HG03558 (cell line): Measurements from ENCODE around the gene AP3S1.
"Not testable (repeated sequence)": the region's sequence is repeated elsewhere in the genome, so short reads cannot be mapped to it uniquely, and the experiment has no call there.

Source experiments
- ATAC-seq: cut with Tn5 transposase; IDR thresholded peaks from one replicate; pipeline ENCODE4 v1.9.1; 2021; ENCODE audit warnings: moderate number of reproducible peaks; ENCODE audit not compliant: unreplicated experiment; ENCODE audit errors: extremely low read depth

AP3S1 gene

DNA sequence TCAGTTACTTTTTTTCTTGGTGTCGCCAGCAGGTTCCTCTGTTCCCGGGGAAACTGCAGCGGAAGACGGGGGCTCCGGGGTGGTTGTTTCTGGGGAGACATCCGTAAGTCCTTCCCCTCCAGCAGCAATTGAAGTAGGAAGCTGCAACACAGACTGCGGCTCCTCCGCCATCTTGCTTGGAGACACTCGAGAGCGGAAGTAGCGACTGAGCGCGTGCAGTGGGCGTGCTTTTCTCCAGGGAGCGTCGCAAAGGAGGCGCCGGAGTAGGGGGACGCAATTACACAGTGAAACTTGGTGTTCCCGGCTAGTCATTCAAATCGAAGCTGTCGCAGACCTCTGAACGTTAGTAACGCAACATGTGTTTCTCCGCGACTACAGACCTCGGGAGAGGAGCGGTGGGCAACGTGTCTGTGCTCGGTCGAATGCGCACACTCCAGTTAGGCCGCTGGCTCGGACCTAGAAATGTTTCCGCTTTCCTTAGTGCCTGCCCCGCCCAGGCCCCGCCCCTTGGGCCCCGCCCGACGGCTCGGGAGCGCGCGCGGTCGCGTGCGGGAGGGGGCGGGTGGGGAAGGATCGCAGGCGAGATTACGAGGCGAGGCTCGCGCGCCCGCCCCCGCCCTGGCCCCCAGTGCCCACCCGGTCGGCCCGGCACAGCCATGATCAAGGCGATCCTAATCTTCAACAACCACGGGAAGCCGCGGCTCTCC lies at the start of gene AP3S1, which contains the start of gene ATG12:
Gene AP3S1, plus strand, starts transcription at position 554 of the 707 bp plus-strand sequence. Its CDS starts 103 bp downstream, at position 657.
Gene ATG12, minus strand, starts transcription at position 184 of the 707 bp plus-strand sequence. Its CDS starts 13 bp downstream, at position 171.
- ATAC-seq, result peak; percentile 49

DNA sequence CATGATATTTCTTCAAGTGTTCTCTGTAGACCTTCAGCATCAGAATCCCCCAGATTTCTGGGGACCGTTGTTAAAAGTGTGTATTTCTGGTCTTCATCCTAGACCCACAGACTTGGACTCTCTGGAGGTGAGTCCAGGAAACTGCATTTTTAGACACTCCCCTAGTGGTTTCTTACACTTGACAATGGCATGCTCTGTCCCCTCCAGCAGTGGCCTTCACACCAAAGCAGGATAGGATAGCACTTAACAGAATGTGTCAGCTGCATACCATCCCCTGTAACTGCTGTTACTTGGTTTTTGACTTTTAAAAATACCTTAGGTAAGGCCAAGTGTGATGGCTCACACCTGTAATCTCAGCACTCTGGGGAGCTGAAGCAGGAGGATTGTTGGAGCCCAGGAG lies 46.0 kb upstream of the AP3S1 start:
- no peak for ATAC-seq

DNA sequence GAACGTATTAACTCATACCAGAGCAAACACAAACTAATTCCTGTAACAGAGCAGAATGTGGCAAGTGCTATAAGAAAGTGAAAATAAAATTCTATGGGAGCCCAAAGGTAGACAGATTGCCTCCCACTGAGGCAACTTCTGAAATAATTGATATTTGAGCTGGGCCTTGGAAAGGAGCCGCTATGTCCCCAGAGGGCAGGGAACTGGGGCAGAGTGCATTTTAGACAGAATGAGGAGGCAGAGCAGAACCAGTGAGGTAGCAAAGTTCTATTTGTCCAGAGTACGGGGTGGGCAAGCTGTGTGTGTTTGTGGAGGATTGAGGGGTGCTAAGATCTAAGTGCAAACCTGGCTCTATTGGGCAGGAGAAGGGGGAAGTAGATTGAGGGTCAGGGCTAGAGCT lies 45.1 kb upstream of the AP3S1 start:
- no peak for ATAC-seq

DNA sequence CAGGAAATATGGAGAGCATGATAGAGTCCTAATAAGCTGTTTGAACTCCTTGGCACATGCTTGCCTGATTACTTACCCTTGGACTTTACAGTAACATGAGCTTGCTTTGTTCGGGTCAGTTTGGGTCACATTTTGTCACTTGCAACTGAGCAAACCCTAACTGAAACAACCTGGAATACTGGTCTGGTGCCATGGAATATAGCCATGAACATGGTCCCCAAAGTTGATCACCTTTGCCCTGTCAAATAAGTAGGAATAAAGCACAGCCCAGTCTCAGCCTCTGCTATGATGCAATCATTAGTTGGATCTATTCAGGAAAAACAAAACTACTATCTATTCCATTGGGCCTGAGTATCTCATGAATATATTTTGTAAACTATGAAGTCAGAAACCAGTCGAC lies 43.5 kb upstream of the AP3S1 start:
- ATAC-seq, result no peak

DNA sequence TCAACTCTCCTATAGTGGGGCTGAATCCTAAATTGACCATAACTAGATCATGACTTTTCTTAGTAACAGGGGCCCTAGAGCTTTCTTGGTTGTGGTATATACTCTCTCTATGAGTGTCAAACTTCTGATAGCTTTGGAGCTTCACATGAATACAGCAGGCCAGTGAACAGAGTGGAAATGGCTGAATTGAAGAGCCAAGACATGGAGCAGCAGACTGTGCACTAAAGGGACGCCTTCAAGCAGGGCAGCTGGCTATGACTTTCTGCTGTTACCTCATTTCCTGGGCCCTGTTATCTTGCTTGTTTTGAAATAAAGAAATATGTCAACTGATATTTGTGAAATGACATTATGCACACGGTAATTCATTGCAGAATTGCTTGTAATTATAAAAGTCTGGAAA lies 41.6 kb upstream of the AP3S1 start:
- no peak for ATAC-seq

DNA sequence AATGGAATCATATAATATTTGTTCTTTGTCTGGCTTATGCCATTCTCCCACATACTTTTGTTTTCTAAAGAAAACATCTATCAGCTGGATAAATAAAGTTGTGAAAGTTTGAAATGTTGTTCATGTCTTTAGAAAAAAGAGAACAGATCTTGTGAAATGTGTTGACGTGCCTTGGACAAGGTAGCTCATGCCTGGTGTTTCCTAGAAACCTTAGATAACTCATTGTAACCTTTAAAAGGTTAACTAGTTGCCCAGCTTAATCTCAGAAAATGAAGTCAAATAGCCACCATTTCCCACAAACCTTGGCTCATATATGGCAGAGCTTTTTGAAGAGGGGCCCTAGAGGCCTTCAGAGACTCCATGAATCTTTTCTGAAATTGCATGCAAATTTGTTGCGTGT lies 40.6 kb upstream of the AP3S1 start:
- no peak for ATAC-seq

DNA sequence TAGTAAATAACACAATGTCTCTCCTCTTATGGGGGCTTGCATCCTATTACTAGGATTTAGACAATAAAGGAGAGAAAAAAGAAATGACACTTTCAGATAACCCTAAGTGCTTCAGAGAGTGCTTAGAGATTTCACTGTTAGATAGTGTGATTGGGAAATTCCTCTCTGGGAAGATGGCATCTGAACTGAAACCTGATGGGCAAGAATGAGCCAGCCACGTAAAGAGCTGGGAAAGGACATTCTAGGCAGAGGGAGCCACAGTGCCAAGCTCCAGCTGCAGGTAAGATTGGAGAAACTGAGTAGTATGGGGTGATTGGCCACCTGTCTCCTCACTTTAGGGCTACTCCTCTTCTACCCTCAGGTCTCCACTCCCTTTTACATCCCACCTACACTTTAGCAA lies 39.8 kb upstream of the AP3S1 start:
- no peak for ATAC-seq

DNA sequence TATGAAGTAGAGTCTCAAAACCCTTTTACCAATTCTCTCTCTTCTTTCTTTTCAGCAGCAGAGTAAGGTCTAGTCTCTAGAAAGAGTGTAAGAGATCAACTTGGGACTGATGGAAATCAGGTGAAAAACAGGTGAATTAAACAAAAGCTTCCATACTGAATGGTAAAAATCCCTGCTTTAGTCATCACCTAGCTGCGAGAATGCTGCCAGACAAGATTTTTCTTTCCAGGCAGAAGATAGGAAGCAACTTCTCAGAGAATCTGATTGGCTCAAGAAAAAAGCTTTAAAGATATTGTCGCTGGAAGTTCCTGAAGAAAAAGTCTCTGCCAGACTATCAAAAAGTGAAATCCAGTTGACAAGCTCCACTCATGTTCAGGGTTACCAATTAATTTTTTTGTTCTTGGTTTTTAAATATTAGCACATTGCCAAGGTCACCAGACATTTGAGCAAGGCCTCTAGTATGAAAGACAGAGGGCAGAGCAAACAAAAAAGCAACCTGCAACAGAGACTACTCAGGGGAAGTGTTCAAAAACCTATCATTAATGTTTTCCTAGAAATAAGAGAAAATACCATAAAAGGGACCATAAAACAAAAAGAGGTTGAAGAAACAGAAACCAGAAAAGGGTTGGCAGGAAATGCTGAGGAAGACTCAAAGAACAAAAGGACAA lies 34.6 kb upstream of the AP3S1 start:
- ATAC-seq, result no peak

DNA sequence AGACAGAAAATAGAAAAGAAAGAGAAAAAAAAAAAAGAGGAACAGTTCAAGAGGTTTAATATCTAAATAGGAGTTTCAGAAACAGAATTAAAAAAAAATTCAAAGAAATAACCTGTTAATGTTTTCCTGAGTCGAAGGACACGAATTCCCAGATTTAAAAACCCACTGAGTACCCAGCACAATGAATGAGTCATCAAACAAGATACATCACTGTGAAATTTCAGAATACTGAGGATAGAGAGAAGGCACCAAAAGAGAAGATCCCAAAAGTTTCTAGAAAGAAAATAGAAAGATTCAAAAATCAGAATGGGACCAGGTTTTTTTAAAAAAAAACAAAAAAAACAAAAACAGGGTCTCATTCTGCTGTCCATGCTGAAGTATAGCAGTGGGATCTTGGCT lies 34.1 kb upstream of the AP3S1 start:
- no peak for ATAC-seq

DNA sequence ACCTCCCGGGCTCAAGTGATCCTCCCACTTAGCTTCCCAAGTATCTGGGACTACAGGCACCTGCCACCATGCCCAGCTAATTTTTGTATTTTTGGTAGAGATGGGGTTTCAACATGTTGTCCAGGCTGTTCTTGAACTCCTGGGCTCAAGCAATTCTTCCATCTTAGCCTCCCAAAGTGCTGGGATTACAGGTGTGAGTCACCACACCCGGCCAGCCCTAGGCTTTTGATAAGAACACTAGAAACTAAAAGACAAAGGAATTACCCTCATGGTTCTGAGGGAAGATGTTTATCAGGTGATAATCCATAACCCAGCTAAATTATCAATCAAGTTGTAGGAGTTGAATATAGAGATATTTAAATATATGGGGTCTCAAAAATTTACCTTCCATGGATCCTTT lies 33.7 kb upstream of the AP3S1 start:
- not testable (repeated sequence) for ATAC-seq

DNA sequence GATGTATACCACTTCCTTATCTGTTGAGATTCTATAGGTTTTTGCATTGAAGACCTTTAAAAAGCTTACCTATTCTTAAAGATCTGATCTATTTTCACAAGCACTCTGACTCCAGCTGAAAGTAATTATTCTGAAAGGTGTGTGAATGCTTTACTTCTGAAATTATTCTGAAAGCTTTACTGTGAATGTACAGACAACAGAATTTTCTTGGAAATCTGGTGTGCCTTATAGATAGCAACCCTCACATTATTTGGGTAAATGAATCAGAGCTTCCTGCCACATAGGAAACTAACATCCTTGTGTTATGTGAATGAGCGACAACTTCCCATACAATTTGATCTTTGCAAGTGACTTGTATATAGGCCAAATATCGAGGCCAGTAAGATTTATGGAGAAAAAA lies 31.8 kb upstream of the AP3S1 start:
- no peak for ATAC-seq

DNA sequence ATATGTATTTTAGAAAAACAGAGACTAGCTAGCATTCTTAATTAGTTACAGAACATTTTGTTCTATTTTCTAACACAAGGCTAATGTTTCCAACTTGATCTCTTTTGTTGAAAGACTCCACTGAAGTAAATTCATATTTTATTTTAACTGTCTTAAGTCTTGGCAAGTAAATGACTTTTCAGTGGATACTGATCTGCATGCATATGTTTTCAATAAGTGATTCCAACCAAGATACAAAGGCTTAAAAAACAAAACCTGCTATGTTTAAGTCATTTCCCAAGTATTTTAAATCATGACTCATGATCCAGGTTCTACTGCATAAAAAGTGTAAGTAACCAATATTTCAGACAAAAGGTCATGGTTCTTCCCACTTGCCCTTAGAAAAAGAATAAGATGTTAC lies 31.0 kb upstream of the AP3S1 start:
- ATAC-seq, result no peak

DNA sequence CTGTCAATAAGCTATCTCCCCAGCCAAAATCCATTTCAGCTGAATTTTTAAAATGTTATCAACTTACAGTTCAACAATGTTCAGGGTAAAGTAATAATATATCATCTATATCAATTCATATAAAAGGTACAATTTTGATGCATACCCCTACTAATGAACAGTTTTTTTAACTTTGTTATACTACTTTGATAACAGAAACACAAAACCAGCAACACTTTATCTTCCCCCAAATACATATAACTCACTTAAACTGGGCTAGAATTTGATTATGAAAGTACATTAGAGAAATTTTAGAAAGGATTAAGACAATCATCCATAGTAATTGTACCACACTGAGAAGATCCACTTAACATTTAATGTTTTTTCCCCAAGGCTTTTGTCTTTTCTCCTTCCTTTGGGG lies 30.3 kb upstream of the AP3S1 start:
- no peak for ATAC-seq

DNA sequence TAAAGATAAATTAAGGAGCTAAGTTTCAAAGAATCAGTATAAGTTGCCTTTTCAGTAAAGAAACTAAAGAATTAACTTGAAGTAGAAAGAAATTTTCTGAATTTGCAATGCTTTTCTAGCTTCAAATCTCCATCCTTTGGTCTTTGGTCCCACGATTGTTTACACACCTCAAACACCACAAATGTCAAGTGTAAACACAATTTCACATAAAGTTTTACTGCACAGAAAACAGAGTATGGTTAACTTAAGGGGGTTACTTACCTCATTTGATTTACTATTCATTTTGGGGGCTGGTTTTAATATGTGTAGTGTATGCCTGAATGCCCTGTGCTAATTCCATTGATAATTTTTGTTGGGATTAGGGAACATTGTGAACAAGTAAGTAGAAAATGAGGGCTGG lies 29.4 kb upstream of the AP3S1 start:
- ATAC-seq, result no peak

DNA sequence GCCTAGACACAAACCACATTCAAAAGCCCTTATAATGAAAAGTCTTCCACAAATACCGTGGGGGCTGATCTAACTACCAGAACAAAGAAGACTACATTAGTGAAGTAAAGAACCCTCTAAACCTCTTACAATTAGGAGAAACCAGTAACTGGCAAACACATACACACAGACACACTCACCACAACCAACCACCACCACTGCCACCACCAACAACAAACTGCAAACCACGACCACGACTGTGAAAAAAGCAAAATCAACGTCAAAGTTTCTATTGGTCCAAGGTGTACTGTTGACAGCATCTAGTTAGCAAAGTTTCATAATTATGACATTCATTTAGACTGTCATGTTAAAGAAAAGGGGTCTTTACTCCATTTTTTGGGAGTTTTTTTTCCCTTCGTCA lies 28.0 kb upstream of the AP3S1 start:
- no peak for ATAC-seq

DNA sequence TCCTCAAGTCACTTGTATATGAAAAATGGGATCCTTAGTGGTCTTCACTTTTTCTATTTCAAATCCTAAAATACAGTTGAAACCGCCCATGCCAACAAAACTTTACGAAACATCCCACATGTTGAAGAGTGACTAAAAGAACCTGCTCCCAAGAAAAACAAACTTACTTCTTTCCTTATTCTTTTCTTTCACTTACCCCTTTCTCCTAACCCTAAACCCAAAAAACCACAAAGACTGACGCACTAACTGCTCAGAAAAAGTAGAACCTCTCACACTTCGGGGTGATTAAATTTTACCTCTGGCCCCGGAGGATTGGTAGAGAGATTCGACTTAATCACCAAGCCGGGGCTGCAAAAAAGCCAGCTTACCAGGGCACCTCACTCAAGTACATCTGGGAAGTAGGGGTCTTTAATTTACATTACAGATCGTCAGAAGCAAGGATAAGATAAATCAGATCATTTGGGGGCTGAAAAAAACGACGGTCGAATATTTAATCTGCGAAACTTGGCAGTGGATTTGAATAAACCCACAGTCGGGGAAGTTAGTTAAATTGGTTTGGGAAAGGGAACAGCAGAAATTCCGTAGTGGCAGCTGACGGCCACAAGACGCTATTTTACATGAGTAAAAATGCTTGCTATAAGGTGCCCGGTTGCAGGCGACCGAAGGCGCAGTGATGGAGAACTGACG lies 26.6 kb upstream of the AP3S1 start:
- no peak for ATAC-seq

DNA sequence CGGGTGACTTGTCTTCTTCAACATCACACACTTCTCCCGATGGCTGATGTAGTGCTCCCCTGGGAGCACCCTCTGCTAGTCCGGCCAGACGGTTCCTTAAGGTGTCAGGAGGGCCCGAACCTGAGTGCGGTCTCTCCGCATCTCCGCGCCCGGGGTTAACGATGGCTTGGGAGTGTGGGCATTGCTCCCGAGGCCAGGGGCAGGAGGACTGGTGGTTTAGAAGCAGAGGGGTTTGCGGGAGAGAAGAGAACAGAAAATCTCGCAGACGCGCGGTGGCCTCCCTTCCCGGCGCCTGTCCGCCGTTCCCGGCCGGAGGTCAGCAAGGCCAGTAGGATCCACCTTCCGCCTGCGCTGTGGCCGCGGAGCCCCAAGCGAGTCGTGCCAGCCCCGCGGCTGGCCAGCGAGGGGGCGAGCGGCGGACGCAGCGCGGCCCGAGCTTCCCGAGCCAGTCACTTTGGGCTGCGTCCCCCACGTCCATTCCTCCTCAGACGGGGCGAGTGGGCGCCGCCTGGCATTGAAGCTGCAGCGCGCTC lies 26.0 kb upstream of the AP3S1 start:
- no peak for ATAC-seq

DNA sequence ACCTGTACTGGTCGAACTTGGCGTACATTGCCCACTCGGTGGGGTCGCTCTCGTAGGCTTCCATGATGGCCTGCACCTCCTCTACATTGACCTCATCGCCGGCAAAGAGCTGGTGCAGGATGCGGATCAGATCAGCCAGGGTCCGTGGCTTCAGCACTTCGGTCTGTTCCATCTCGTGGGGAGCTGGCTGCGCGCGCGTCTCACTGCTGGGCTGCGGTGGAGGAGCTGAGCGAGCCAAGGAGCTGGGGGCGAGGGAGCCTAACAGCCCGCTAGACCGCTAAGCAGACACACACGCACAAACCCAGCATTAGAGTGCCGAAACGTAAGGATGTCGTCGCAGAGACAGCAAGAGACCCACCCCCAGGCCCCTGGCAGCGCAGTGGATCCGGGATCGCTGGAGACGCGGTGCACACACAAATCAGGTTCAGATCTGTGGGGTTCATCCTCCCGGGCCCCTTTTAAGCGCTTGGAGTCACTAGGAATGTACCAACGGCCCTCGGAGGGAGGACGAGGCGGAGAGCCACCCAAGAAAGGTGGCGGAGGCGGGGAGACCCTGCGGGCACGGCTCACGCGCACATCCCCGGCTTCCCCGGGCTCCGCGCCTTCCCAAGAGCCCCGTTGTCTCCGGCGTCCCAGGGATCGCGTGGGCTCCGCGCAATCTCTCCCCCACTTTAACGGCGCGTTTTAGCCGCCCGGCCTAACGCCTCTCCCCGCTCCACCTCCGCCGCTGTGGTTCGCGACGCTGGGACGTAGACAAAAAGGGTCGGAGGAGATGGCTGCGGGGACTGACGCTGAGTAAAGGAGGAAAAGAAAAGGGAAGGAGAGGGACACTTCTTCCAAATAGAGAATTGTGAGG lies 25.3 kb upstream of the AP3S1 start, which contains the start of gene CDO1:
Gene CDO1, minus strand, starts transcription at position 434 of the 856 bp plus-strand sequence. Its CDS starts 262 bp downstream, at position 172.
- ATAC-seq, result no peak

DNA sequence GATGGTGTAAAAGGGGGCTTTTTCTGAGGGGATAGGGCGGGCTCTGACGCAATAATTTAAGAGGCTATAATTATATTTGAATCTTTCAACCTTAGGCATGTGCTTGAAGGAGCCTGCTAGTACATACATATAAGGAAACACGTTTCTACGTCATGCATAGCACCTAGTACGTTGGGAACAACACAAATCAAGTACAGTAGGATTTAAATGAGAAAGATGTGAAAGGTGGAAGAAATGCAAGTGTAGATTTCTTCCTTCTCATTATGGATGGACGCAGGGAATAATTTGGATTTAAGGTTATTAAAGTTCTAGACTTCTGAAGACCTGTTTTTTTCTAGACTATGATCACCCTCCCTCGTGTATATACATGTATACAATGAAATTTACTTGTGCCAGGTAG lies 24.3 kb upstream of the AP3S1 start:
- no peak for ATAC-seq

DNA sequence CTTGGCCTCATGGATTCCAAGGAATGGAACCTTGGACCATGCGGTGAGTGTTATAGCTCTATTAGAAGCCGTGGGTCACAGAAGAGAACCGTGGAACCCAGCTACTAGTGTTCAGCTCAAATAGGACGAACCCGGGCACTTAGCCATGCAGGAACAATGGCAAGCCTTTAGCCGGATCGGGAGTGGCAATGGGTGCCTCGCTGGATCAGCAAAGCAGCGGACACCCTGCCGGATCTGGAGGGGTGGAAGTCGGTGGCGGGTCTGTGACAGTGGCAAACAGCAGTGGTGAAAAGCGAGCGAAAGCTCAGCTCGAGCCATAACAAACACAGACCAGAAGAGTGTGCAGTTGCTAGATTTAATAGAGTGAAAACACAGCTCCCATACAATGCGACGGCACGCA lies 22.9 kb upstream of the AP3S1 start:
- no peak for ATAC-seq
